Stromal cell of bone marrow (primary cell): ENCODE results near the gene PHF12.
"Not testable (repeated sequence)": the region's sequence is repeated elsewhere in the genome, so short reads cannot be mapped to it uniquely, and the experiment has no call there.

Experiments
- DNase-seq: peaks from one replicate; pipeline ENCODE4 v3.0.0-alpha.2; 2012; ENCODE audit warnings: low read depth

Gene PHF12

GRCh38 chr17:28901866-28902818 is 49.2 kb downstream of the PHF12 start:
- DNase-seq = no peak

- DNase-seq = no peak
Observed at GRCh38 chr17:28900986-28901726, 50.2 kb downstream of the PHF12 start.

DNA sequence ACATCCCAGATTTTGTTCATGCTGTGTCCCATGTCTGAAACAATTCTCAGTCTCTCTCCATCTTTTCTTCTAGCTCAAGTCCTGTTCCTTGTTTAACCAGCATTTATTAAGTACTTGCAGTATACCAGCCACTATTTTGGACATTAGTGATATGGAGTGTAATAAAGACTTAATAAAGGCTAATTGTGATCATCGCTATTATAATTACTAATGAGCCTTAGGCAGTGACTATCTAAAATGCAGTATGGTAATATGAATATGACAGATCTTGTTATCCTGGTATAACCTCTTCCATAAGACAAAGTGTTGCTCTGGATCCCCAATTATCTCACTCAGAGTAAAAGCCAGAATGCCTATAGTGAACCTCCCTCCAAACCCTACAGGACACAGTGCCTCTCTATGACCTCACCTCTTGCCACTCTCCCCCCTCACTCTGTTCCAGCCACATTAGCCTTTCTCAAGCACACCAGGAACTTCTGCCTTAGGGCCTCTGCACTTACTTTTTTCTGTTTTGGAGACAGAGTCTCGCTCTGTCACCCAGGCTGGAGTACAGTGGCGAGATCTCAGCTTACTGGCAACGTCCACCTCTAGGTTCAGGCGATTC is 52.0 kb downstream of the PHF12 start:
- no peak for DNase-seq

DNA sequence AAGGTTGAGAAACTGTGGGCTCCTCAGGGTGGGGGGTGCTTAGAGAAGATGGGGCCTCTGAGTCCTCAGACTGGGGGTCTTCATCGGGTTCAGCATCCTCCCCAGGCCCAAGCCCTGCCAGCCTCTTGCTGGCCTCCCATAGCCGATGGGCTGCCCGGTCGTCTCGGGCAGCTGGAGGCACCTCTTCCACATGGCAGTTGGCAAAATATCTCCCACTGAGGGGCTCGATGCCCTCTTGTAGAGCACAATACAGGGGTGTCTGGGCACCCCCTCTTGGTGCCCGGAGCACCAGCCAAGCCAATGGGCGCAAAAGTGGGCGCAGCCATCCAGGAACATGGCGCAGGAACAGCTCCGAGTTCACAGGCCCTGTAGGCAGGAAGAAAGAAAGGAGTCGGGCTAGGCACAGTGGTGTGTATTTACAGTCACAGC is 52.8 kb downstream of the PHF12 start:
- DNase-seq = no peak

GRCh38 chr17:28897769-28898526 is 53.4 kb downstream of the PHF12 start:
- DNase-seq = no peak

DNA sequence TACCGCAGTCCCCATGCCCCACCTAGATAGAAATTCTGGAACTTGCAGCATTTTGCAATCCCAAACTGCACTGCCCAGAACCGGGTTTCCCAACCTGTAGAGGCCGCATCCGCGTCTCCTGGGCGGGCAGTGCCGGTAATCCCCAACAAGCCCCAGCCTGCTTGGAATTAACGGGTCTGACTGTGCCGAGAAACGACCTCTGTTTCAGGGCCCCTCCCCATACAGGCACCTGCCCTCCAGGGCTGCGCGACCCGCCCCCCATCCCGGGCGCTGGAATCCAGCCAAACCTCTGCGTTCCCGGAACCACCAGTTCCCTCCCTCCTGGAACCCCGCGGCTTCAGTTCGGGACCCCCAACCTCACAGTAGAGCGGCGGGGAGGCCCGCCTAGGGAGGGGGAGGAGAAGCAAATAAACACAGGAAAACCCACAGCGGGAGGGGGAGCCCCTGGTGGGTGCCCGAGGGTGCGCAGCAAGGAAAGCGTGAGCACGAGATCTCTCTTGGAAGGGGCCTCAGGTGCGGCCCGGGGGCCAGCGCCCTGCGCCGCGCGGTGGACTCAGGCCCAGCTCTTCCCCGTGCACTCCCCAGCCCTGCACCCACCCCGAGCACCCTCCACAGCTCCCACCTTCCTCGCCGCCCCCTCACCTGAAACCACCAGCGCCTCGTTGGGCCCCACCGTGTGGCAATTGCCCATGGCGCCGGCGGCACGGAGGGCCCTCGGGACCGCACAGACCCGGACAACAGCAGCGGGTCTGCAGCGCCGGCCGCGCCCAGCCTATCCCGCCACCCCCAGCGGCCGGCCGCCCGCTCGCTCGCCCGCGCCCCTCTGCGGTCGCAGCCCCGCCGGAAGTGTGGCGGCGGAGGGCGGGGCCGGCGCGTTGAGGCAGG is 54.2 kb downstream of the PHF12 start, which contains the start of gene FLOT2:
Gene FLOT2, minus strand, starts transcription at position 850 of the 885 bp plus-strand sequence. Its CDS starts 159 bp downstream, at position 691.
- DNase-seq = no peak

DNA sequence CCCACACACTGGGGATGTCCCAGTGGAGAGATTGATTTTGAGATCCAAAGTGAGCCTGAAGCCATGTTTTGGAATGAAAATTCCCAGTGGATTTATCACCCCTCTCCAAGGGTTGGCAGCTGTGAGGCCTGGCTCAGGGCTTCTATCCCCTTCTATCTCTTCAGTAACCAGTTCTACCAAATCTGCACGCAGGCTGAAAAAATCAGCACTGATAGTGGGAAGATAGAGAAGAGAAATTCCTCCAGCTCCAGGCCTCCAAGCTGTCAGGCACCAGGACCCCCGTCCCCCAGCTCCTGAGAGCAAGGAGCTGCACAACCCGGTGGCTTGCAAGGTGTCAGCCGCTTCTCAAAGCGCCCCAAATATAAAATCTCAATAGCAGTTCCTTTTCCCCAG is 54.8 kb downstream of the PHF12 start:
- DNase-seq = no peak

GRCh38 chr17:28895794-28896447 is 55.4 kb downstream of the PHF12 start:
- no peak for DNase-seq

- not testable (repeated sequence) for DNase-seq
Observed at GRCh38 chr17:28893248-28894183, 57.8 kb downstream of the PHF12 start.

GRCh38 chr17:28892024-28892423 is 59.3 kb downstream of the PHF12 start:
- DNase-seq = no peak

- DNase-seq = no peak
Observed at GRCh38 chr17:28891201-28891600, 60.1 kb downstream of the PHF12 start.

- DNase-seq = peak; percentile 65
Observed at GRCh38 chr17:28889996-28890395, 61.3 kb downstream of the PHF12 start.

GRCh38 chr17:28888832-28889231 is 62.5 kb downstream of the PHF12 start:
- DNase-seq = no peak

DNA sequence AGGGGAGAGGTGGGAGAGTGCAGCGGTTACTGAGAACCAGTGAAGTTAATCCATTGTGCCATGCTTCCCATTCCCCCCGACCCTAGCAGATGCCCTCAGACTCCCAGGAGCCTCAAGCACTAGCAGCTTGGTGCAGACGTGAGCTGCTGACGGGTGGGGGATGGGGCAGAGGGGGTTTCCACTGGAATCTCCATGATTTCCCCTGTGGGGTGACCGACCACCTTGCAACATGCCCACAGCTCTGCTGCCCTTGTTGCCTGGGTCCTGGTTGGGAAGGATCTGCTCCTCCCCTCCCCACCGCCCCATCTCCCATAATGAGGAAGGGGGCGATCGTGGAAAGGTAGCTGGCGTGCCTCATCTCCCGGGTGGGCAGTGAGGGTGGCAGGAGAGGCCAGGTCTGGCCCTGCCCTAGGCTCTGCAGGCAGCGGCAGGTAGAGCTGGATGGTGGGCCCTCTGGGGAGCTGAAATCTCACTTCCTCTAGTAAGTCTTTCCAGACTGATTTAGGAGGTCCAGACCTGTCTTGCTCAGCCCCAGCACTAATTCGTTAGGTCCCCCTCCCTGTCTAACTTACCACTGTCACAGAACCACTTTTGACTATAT is 63.3 kb downstream of the PHF12 start:
- DNase-seq = no peak

GRCh38 chr17:28885951-28886350 is 65.4 kb downstream of the PHF12 start:
- DNase-seq = no peak

DNA sequence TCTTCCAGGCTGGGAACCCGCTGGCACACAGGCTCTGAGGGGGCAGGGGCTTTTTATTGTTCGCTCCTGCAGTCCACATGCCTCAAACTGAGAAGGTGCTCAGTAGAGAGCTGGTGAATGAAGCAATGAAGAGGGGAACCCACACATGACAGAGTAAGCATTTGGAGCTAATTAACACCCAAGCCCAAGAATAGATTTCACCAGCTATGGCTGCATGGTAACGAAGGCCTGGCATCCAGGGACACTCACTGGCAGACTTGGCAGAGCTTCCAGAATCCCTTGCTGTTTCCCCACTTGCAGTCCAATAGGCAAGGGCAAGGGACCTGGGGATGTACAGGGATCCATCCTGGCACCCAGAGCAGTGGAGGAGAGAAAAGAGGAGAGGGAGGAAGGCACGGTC is 66.0 kb downstream of the PHF12 start:
- no peak for DNase-seq

DNA sequence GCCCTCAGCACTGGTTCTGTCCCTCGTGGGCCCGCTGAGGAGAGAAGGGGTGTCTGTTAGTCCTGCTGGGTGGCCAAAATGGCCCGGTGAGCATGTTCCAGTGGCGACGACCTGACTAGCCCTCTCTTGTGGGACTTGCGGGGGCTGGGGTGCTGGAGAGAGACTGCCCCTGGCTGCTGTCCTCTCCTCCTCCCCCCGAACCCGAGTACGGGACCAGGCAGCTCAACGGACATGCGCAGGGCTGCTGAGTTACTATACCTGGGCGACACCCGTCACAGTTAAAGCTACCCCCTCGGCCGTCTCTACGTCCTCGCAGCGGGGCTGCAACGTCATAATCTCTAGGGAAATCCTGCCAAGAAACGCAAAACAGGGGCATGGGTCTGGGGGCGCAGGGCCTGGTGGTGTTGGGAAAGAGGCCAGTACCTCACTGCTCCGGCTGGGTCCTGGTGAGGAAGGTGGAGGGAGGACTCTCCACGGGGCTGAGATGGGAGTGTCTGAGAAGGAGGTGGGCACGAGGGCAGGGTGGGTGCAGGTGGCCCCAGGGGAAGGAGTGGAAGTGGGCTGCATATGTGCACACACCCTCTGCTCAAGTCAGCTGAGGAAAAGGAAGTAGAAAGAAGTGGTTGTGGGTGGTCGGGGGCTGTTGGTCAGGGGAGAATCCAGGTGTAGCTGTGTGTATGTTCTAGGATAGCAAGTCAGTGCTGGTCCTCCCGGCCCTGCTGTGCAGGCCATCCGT is 67.2 kb downstream of the PHF12 start:
- no peak for DNase-seq
